ENCODE data around the gene ULBP1.

DNA sequence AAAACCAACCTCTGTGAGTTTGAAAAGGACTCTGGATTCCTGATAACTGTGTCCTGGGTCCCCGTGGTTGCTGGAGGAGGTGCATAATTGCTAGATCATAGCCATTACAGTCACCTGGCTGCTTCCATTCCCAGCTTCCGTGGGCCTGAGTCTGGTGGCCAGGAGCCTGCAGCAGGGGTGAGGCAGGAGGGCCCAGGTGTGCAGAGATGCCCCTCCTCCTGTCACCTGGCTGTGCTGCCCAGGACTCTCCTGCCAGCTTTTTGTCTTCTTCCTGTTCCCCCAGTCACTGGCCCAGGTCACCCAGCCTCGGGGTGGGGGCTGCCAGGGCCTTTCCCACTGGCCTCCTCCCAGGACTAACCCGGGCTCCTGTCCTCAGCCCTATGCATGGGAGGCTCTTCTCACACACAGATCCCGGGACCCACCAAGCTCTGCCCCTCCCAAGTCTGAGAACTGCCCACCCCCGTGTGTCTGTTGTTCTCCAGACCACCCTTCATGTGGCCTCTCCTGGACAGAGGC, 31.6 kb downstream of the ULBP1 start:
- no peak for TF ChIP-seq CTCF (IDR thresholded peaks at IDR 0.05)
- no peak for TF ChIP-seq POLR2A (IDR thresholded peaks at IDR 0.05)
